Hippocampal formation (tissue), 2 donors: ENCODE data around the gene FAM131C.

Experiments
- DNase-seq, 2 donors: peaks; one replicate each; lab custom pipeline; 2025; lab: John Stamatoyannopoulos, UW

The FAM131C gene

DNA sequence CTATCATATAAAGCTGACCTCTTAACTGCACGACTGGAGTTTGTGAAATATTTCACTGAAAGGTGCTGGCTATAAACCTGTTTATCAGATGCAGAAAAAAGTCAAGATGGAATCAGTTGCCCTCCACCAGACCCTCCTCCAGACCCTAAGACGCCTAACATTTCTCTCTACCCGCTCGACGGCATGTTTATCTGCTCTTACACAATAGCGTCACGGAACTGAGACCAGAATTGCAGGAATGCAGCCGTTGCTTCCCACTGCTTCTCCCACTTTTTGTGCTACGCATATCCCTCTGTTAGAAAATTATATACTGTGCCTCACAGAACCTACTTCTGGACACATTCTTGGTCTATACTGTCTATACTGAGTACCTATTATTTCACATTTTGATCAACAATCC, 28.2 kb upstream of the FAM131C start:
- no peak for DNase-seq

GRCh38 chr1:16099412-16099811, 26.0 kb upstream of the FAM131C start:
- DNase-seq, result no peak

DNA sequence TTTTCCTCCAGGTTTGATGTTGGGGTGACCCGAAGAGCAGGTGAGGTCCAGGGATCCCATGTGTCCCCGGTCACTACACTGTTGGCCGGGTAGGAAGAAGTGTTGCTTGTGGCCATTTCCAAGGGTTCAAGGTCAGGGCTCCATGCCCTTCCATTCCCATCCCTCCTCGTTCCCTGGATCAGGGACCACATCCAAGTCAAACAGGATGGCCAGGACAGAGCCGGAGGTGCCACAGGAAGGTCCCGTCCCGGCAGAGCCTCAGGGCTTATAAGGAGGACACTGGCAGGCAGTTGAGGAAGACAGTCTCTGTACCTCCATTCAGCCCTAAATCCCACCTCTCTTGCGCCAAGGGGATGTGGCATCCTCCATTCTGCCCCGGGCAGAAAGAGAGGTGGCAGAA, 22.0 kb upstream of the FAM131C start:
- no peak for DNase-seq

- no peak for DNase-seq
These were observed 21.2 kb upstream of the FAM131C start for GRCh38 chr1:16094453-16095158.

DNA sequence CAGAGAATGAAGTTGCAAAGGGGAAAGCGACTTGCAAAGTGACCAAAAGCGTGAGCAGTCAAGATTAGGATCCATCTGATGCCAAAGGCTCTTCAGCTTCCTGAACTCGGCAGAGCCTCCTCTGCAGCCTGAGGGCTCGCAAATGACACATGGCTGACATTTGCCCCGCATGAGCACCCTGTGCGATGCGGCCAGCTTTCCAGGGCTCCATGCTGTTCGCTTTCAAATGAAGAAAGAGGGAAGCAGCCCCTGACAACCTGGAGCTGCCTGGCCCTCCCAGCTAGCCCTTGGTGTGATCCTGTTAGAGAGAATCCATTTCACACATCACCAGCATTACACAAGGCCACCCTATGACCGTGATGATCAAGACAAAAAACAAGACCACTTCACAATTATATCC, 20.2 kb upstream of the FAM131C start:
- no peak for DNase-seq

DNA sequence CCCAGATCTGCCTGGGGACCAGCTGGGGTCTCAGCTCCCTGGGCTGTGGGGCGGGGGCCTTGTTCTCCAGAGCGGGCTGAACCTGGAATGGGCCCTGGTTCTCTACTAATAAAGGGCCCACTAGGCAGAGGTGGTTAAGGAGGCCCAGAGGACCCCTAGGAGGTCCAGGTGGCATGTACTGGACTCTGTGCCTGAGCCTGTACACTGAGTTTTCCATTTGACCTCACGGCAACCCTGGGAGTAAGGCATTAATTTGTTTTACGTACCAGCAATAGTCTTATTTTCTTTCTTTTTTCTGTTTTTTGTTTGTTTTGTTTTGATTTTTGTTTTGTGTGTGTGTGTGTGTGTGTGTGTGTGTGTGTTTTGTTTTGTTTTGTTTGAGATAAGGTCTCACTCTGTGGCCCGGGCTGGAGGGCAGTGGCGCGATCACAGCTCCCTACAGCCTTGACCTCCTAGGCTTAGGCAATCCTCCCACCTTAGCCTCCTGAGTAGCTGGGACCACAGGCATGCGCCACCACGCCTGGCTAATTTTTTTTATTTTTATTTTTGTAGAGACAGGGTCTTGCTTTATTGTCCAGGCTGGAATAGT, 19.6 kb upstream of the FAM131C start:
- no peak for DNase-seq

GRCh38 chr1:16092097-16092922, 18.9 kb upstream of the FAM131C start:
- no peak for DNase-seq

GRCh38 chr1:16091296-16091695, 17.8 kb upstream of the FAM131C start:
- DNase-seq, result no peak

DNA sequence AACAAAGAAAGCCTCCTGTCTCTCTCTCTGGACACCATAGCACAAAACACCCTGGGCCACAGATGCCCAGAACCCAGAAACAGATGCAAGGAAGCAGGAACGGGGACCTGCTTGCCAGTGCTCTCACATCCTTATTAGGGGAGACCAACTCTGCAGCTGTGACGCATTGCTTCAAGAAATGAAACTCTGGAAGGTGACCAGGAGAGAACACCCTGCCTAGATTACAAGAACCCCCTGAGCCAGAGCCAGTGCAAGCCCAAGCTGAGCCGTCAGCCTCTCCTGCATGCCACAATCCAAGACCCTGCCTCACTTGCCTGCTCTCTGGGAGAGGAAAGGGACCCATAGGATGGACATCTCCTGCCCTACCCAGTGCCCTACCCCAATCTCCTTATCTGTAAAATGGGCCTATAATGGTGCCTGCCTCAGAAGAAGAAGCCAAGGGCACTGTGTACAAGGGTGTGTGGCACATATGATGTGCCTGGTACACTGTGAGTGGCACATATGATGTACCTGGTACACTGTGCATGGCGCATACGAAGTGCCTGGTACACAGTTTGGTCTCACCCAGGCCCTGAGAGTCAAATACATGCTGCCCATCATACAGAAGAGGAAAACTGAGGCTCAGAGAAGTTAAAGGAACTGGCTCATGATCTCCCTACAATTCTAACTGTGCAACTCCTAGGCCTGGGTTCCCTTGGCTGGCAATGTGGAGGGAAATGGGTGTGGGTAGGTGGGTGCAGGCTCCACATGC, 16.8 kb upstream of the FAM131C start:
- no peak for DNase-seq

GRCh38 chr1:16088996-16089395, 15.5 kb upstream of the FAM131C start:
- DNase-seq, result no peak

DNA sequence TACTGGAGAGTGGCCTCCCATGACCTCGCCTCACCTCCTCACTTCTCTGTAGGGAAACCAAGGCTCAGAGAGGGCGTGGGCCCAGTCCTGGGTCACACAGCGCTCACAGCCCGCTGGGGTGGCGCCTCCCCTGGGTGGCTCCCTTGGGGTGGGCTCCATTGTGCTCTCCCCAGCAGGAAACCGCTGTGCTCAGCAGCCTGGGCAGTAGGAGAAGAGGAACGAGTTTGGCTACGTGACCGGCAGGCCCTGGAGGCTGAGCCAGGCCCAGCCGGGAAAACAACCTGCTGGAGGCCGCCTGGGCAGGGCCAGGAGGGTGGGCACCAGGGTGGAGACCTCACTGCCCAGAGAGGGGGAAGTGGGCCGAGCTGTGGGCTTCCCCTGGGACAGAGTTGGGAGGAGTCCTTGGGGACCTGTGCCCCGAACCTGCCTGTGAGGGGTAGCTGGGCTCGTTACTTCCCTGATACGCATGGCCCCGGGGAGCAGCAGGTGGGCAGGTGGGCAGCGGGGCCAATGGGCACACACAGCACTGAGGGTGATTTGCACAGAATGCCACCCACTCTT, 15.0 kb upstream of the FAM131C start:
- DNase-seq, result no peak

DNA sequence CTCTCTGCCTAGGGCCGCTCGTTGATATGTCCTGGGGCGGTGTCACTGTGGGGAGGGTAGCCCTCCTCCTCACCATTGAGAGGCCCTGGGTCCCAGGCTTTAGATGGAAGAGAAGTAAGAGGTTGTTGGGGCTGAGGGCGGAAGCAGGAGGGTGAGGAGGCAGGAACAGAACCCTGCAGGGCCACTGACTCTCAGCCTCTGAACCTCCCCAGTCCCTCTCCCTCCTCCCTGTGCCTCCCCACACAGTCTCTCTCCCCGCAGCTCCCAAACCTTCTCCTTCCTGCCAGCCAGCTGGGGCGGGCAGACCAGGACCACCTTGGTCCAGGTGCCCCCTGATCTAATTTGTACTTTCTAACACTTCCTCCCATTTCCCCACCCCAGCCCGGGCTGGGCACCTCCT, 14.3 kb upstream of the FAM131C start:
- no peak for DNase-seq

GRCh38 chr1:16085522-16085921, 12.1 kb upstream of the FAM131C start:
- DNase-seq, result no peak

- DNase-seq, result no peak
These were observed 10.0 kb upstream of the FAM131C start for GRCh38 chr1:16083486-16083885.

- DNase-seq, result no peak
These were observed 9.0 kb upstream of the FAM131C start for GRCh38 chr1:16082283-16083038.

DNA sequence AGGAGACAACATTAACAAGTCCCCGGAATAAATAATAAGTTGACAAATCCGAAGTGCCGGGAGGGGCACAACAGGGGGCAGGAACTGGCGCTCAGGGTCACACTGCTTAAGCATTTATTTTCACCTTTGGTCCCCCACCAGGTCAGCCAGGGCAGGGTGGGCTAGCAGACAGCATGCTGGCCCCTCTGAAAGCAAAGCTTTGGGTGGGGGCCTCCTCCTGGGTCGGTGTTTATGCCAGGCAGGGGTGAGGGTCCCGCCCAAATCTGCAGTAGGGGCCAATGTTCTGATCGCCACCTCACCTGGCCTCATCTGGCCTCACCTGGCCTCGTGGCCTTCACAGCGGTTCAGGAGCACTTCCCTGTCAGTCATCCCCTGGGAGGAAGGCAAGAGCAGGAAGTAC, 8.2 kb upstream of the FAM131C start:
- DNase-seq, result no peak

- DNase-seq, result no peak
These were observed 7.1 kb upstream of the FAM131C start for GRCh38 chr1:16080422-16081150.

- peak; percentile 60 to 76 for DNase-seq
These were observed 5.6 kb upstream of the FAM131C start for GRCh38 chr1:16078925-16079656.

DNA sequence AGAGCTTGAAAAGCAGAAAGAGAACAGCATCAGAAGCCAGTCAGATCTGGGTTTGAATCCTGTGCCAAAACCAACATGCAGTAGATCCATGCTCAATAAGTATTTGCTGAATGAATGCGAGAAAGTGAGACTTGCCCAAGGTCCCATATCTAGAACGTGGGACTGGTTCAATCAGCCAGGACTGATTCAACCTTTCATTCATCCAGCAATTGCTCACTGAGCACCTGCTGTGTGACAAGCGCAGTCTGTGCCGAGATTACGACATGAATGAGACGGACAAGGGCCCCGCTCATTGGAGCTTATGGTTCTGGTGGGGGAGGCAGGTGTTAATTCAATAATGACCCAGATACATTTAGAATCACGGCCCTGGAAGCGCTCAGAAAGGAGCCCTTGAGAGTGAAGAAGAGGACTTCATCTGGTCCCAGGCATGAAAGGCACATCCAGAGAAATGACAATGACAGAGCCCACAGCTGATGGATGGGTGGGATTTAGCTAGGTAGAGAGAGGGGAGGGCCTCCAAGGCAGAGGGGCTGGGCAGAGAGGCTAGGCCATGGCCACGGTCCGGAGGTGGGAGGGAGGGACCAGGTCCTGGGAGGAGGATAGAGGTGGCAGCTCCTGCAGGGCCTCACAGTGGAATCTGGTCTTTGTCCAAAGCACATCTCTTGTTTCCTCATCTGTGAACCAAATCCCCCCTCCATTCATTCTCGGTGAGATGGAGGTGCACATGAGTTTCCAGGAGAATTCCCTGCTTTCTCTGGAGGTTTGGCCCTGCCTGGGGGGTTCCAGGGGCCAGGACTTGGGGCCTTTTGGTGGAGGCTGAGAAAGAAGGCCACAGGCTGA, 4.2 kb upstream of the FAM131C start:
- DNase-seq, result no peak
